HuH-7.5 (cell line): Measurements from ENCODE around the gene ZSWIM8.
"Not testable (repeated sequence)": the region's sequence is repeated elsewhere in the genome, so short reads cannot be mapped to it uniquely, and the experiment has no call there.

Experiments
- DNase-seq: peaks from one replicate; pipeline ENCODE4 v3.0.0; 2011; ENCODE audit warnings: low spot score

The ZSWIM8 gene

DNA sequence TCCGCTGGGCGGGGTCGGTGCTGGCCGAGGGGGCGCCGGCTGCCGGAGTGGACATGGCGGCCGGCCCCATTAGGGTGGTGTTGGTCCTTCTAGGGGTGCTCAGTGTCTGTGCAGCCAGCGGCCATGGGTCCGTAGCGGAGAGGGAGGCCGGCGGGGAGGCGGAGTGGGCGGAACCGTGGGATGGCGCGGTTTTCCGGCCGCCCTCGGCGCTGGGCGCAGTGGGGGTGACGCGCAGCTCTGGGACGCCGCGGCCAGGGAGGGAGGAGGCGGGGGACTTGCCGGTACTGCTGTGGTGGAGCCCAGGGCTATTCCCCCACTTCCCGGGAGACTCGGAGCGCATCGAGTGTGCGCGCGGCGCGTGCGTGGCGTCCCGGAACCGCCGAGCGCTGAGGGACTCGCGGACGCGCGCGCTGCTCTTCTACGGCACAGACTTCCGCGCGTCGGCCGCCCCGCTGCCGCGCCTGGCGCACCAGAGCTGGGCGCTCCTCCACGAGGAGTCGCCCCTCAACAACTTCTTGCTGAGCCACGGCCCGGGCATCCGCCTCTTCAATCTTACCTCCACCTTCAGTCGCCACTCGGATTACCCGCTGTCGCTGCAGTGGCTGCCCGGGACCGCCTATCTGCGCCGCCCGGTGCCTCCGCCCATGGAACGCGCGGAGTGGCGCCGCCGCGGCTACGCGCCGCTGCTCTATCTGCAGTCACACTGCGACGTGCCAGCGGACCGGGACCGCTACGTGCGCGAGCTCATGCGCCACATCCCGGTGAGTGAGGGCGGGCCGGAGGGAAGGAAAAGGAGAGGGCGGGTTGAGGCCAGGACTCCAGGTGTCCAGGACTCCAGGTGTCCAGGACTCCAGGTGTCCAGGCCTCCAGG is 12.9 kb upstream of the ZSWIM8 start:
- peak; percentile 47 for DNase-seq

DNA sequence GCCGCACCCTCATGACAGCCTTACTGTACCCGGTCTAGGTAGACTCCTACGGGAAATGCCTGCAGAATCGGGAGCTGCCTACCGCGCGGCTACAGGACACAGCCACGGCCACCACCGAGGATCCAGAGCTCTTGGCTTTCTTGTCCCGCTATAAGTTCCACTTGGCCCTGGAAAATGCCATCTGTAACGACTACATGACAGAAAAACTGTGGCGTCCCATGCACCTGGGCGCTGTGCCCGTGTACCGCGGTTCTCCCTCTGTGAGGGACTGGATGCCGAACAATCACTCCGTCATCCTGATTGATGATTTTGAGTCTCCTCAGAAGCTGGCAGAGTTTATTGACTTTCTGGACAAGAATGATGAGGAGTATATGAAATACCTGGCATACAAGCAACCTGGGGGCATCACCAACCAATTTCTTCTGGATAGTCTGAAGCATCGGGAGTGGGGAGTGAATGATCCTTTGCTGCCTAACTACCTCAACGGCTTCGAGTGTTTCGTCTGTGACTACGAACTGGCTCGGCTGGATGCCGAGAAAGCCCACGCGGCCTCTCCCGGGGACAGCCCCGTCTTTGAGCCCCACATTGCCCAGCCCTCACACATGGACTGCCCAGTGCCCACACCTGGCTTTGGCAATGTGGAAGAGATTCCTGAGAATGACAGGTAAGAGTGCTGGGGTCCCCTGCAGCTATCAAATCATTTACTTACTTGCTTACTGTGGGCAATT is 12.1 kb upstream of the ZSWIM8 start:
- DNase-seq = no peak

DNA sequence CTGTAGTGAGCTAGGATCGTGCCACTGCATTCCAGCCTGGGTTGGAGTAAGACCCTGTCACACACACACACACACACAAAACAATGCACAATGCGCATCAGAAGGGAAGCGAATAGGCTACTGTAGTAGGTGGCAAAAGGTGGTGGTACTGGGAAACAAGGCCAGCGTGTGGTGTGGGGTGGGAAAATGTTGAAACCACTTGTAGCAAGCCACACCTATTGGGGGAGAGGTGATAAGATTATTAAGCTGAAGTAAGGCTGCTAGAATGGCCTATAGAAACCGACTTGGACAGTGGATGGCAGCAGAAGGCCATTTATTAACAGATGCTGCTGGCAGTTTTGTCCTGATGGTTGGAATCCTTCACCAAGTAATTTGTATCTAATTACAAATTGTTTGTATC is 10.8 kb upstream of the ZSWIM8 start:
- no peak for DNase-seq

DNA sequence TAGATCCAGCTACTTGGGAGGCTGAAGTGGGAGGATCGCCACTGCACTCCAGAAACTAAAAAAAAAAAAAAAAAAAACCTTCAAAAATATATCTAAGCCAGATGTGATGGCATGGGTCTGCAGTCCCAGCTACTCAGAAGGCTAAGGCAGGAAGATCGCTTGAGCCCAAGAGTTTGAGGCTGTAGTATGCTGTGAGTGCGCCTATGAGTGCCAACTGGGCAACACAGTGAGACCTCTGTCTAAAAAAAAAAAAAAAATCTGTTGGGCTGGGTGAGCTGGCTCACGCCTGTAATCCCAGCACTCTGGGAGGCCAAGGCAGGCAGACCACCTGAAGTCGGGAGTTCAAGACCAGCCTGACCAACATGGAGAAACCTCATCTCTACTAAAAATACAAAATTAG is 6.4 kb upstream of the ZSWIM8 start:
- no peak for DNase-seq

DNA sequence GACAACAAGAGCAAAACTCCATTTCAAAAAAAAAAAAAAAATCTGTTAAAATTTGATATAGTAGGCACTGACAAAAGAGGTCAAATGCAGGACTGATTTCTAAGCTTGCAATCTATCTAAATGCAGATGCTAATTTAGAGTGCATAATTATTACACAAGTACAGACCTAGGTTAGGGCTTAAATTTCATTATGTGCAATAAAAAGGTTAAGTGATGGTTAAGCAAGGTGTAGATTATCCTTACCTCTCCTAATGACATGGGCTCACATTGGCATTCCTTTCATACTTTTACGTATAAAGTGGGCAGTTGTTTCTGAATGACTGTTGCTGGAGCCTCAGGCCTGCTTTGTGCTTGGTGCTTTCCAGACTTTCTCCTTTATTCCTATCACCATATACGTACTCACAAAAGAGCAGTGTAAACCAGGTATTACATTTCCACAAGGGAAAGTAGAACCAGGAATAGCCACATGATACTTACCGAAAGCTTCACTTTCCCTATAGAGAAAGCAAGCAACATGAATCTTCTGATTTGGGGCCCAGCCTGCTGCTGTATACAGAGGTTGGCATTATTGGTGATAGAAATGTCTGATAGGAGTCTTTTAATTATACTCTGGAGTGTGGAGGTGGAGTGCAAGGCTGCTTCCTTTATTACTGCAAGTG is 5.7 kb upstream of the ZSWIM8 start:
- DNase-seq = no peak

DNA sequence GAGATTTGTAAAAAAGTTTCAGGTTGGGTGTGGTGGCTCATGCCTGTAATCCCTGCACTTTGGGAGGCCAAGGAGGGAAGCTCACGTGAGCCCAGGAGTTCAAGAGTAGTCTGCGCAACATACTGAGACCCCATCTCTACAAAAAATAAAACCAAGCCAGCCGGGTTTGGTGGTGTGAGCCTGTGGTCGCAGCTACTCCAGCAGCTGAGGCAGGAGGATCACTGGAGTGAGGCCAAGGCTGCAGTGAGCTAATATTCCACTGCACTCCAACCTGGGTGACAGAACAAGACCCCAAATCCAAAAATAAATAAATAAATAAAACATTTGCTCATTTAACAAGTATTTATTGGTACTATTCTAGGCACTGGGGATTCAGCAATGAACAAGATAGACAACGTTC is 5.1 kb upstream of the ZSWIM8 start:
- DNase-seq = no peak

DNA sequence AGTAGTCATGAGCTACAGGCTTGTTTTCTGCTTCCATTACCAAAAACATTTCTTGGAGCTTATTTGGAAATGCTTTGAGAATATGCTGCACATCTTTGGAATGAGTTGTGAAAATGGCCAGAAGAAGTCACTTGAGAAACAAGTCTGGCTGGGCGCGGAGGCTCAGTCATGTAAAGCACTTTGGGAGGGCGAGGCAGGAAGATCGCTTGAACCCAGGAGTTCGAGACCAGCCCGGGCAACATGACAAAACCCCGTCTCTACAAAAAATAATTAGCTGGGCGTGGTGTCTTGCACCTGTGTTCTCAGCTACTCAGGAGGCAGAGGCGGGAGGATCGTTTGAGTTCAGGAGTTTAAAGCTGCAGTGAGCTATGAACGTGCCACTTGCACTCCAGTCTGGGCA is 4.4 kb upstream of the ZSWIM8 start:
- DNase-seq = no peak

DNA sequence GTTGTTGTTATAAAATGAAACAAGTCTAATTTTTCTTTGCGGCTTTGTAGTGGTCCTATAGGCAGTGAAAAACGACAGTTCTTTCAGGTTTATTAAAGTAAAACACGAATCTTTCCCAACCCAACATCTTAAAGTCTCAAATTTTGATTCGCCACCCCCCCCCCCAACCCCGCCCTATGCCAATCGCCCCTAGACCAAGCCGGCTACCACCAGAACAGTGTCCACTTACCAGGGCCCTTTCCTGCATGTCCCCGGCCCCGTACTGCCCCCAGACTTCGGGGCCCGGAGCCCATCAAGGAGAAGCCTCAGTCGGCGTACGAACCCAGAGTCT is 3.9 kb upstream of the ZSWIM8 start:
- DNase-seq = no peak

DNA sequence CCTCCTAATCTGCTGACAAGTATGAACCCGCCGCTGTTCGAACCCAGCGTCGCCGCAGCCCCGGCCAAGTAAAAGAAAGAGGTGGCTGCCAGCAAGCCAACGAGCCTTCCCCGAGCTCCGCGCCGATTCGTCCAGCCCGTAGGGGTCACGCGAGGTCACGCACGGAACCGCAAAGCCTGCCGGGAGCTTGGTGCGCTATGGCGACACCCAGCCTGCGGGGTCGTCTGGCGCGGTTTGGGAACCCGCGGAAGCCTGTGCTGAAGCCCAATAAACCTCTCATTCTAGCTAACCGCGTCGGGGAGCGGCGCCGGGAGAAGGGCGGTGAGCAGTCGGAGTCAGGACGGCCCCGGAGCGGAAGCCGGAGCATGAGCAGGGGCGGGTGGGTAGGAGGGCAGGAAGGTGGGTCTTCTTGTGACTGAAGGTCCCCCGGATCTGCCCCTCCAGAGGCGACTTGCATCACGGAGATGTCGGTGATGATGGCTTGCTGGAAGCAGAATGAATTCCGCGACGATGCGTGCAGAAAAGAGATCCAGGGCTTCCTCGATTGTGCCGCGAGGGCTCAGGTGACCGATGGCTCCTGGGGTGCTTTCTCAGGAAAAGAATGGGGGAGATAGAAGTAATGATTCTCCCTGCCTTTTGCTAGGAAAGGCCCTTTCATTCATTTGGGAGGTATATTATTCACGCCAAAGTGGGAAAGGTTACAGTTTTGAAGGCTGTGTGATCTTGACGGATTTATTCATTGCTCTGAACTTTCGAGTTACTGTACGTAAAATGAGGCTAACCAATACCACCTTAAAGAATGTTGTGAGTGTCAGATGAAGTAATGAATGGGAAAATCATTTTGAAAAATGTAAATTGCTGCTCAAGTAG is 3.3 kb upstream of the ZSWIM8 start, which contains the start of gene CHCHD1:
TSS of gene CHCHD1 (plus strand) at position 170 of the 870 bp plus-strand sequence. CDS start at position 198, 28 bp downstream.
- peak; percentile 84 for DNase-seq

DNA sequence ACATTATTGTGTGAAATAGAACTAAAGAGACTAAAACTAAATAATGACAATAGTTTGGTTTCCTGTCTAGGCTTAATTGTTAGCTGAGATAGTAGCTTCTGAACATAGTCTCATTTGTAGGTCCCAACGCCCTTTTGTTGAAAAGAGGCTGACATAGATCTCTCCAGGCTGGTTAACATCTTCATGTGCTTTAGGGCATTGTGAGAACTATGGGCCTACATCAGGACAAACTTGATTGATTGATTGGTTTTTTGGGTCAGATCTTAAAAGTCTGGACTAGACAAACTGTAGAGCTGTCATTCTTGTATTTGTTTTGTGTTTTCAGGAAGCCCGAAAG is 2.7 kb upstream of the ZSWIM8 start:
- no peak for DNase-seq

DNA sequence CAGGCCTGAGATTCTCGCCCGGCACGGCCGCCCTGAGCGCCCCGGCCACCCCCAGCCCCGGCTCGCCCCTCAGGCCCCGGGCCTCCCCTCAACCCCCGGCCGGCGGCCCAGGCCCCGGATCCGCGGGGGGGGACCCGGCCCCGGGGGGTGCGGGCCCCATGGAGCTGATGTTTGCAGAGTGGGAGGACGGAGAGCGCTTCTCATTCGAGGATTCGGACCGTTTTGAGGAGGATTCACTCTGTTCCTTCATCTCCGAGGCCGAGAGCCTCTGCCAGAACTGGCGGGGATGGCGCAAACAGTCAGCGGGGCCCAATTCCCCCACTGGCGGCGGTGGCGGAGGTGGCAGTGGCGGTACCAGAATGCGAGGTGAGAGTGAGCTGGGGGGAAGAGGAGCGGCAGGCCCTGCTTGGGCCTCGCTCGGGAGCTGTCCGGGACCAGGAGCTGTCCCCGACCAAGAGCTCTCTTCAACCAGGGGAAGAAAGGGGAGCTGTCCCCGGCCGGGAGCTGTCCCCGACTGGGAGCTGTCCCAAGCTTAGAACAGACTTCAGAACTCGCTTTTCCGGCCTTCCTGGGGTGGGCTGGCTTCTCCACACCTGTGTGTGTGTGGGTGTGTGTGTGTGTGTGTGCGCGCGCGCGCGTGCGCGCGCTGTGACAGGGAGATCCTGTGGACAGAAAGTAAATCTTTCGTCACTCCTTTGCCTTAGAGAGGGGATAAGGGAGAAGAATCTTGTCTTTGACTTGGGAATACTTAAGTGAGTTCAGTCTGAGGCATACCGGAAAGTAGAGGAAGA is 510 bp downstream of the ZSWIM8 start:
- peak; percentile 53 for DNase-seq

DNA sequence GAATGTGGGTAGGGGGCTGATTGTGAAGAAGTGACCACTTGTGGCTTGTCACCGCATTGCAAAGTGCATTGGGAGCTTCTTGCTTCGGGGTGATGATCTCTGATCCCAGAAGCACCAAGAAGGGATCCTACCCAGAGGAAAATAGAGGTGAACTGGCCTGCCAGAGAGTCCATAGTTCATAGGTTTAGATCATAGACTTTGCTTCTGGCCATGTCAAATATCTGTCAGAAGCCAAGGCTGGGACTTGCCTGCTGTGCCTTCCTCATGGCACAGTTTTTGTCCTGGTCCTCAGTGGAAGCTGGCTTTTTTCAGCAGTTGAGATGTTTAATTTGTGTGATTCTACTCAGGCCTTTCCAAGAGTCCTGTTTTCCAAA is 1.1 kb downstream of the ZSWIM8 start:
- peak; percentile 22 for DNase-seq

DNA sequence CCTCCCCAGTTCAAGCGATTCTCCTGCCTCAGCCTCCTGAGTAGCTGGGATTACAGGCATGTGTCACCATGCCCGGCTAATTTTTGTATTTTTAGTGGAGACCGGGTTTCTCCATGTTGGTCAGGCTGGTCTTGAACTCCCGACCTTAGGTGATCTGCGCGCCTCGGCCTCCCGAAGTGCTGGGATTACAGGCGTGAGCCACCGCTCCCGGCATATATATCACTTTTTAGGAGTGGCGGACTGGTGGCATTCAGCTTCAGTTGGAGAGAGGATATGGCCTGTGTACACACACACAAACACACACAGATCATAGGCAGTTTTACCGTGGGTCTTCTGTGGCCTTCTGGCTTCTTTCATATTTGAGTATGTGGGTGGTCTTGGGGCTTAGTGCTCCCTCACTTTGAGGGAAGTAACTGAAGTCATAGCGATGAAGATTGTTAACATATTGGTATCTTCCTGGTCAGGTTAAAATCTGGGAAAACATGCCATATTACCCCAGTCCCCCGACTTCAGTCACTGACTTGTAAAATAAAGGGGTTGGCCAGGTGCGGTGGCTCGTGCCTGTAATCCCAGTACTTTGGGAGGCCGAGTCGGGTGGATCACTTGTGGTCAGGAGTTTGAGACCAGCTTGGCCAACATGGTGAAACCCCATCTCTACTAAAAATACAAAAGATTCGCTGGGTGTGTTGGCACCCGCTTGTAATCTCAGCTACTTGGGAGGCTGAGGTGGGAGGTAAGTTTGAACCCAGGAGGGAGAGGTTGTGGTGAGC is 1.8 kb downstream of the ZSWIM8 start:
- not testable (repeated sequence) for DNase-seq

DNA sequence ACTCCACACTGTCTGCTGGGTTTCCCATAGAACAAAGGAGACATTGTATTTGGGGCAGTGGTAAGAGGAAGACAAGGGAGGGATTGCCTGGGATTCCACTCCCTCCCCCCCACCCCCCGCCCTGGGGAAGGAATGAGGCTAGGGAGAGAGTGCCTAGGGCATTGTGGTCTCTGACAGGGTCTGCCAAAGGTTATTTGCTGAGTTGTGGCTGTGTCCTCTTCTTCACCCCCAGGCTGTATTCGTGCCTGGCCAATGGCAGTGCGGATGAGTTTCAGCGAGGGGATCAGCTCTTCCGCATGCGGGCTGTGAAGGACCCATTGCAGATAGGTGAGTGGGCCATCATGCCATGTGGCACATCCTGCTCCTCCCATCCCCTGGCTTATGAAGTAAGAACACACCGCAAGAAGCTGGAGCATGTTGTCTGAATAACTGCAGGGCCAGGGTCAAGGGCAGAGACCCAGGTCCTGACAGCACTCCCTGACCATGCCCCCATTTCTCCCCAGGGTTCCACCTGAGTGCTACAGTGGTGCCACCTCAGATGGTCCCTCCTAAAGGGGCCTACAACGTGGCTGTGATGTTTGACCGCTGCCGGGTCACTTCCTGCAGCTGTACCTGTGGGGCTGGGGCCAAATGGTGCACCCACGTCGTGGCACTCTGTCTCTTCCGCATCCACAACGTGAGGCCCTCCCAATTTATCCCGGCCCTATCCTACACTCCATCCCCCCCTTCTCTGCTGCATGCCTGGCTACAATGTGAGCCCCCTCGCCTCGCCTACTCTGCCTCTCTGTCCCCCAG is 3.7 kb downstream of the ZSWIM8 start:
- no peak for DNase-seq

DNA sequence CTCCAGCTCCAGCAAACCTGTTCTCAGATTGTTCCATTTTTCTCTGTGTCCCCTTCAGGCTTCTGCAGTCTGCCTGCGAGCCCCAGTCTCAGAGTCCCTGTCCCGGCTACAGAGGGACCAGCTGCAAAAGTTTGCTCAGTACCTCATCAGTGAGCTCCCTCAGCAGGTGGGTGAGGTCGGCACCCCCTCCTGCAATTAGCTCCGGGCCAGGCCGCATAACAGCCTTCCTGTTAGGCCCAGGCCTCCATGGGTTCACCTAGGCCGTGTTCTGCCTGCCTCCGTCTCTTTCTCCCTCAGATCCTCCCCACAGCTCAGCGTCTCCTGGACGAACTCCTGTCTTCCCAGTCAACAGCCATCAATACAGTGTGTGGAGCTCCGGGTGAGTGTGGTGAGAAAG is 4.3 kb downstream of the ZSWIM8 start:
- DNase-seq = no peak

DNA sequence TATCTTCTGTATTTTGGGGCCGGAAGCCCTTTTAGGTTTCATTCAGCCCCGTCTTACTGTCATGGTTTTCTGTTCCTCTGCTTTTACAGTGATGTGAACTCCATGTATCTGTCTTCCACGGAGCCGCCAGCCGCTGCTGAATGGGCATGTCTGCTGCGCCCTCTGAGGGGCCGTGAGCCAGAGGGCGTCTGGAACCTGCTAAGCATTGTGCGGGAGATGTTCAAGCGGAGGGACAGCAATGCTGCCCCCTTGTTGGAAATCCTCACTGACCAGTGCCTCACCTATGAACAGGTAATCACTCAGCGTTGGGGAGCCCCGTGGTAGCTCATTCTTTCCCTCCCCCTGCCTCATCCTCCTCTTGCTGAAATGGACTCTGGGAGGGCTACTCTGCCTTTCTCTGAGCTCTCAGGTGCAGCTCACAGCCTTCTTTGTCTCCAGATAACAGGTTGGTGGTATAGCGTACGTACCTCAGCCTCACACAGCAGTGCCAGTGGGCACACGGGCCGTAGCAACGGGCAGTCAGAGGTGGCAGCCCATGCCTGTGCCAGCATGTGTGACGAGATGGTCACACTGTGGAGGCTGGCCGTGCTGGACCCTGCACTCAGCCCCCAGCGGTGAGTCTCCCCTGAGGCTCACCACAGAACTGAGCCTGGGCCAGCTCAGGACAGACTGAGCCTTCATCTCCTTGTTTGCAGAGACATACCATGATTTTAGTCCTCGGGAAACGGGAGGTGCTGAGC is 5.7 kb downstream of the ZSWIM8 start:
- no peak for DNase-seq

DNA sequence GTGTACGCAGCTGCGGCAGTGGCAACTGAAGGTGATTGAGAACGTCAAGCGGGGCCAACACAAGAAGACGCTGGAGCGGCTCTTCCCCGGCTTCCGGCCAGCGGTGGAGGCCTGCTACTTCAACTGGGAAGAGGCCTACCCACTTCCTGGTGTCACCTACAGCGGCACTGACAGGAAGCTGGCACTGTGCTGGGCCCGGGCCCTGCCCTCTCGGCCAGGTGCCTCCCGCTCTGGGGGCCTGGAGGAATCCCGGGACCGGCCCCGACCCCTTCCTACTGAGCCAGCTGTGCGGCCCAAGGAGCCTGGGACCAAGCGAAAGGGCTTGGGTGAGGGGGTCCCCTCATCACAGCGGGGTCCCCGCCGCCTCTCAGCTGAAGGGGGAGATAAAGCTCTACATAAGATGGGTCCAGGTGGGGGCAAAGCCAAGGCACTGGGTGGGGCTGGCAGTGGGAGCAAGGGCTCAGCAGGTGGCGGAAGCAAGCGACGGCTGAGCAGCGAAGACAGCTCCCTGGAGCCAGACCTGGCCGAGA is 6.5 kb downstream of the ZSWIM8 start:
- DNase-seq = no peak

DNA sequence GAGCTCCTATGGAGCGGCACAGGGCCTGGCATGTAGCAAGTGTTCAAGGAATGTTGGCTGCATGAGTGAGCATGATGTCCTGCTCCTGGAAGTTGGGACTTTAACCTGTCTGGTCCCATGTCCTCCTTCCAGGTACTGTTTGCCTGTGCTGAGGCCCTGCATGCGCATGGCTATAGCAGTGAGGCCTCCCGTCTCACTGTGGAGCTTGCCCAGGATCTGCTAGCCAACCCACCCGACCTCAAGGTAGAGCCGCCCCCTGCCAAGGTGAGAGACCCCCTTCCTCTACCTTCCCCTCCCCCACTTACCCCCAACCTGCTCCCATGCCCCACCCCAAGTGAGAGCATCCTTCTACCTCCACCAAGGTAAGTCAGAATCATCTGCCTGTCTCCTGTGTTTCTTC is 8.1 kb downstream of the ZSWIM8 start:
- DNase-seq = no peak

DNA sequence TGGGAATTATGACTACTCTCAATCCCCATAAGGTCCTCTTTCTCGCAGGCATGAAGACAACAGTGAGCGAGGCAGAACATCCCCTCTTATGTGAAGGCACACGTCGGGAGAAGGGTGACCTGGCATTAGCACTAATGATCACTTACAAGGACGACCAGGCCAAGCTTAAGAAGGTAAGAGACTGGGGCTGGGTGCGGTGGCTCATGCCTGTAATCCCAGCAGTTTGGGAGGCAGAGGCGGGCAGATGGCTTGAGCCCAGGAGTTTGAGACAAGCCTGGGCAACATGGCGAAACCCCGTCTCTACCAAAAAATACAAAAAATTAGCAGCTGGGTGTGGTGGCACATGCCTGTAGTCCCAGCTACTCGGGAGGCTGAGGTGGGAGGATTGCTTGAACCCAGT is 10.1 kb downstream of the ZSWIM8 start:
- not testable (repeated sequence) for DNase-seq
